Lower leg skin (tissue), 3 donors: Measurements from ENCODE around the gene RNGTT.

Experiments
- POLR2A ChIP-seq, 2 donors: fragments of 450-650 bp; IDR thresholded peaks; one replicate each; pipeline ENCODE4 v1.6.1; 2016 to 2017; ENCODE audit warnings: antibody characterized with exemption in 2 of 2, mild to moderate bottlenecking in 1 of 2, moderate library complexity in 1 of 2
- TF ChIP-seq, protein P1 (sequence below), 3 donors: fragments of 450-650 bp; IDR thresholded peaks; one replicate each; pipeline ENCODE4 v1.5.1; 2016; ENCODE audit warnings: antibody characterized with exemption in 3 of 3, mild to moderate bottlenecking in 3 of 3, moderate library complexity in 2 of 3

DNA sequence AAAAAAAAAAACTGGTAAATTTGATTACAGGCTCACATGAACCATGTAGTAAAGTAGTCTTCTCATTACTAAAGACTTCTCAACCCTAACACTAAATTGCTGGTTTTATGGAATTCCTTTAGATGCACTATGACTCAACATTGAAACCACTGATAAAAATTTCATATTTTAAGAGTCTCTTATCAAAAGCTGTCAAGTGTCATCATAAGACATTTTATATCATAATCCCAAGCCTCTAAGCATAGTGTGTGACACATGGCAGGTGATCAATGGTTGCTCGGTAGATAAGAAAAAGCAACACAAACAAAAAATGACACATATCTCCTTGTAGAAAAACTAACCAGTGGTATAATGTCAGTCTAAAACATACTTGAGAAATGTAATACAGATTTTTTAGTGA is 258.4 kb downstream of the RNGTT start:
- no peak for TF ChIP-seq POLR2A (IDR thresholded peaks at IDR 0.05)
- TF ChIP-seq, protein P1, sequence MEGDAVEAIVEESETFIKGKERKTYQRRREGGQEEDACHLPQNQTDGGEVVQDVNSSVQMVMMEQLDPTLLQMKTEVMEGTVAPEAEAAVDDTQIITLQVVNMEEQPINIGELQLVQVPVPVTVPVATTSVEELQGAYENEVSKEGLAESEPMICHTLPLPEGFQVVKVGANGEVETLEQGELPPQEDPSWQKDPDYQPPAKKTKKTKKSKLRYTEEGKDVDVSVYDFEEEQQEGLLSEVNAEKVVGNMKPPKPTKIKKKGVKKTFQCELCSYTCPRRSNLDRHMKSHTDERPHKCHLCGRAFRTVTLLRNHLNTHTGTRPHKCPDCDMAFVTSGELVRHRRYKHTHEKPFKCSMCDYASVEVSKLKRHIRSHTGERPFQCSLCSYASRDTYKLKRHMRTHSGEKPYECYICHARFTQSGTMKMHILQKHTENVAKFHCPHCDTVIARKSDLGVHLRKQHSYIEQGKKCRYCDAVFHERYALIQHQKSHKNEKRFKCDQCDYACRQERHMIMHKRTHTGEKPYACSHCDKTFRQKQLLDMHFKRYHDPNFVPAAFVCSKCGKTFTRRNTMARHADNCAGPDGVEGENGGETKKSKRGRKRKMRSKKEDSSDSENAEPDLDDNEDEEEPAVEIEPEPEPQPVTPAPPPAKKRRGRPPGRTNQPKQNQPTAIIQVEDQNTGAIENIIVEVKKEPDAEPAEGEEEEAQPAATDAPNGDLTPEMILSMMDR (IDR thresholded peaks at IDR 0.05) = no peak
